Fibroblast of mammary gland (primary cell): Measurements from ENCODE around the gene ACP7.

Source experiments
- DNase-seq: peaks from one replicate; pipeline ENCODE4 v3.0.0-alpha.2; 2010; ENCODE audit warnings: low read depth
- H3K4me3 ChIP-seq: 2 replicates; pipeline ENCODE4 v1.5.1; 2011; ENCODE audit warnings: low read depth, mild to moderate bottlenecking, low read length, moderate library complexity; ENCODE audit not compliant: control insufficient read depth
- CTCF ChIP-seq: conservative IDR thresholded peaks from 2 replicates; pipeline ENCODE4 v1.5.1; 2011; ENCODE audit warnings: low read depth, low read length, inconsistent platforms; ENCODE audit not compliant: control insufficient read depth, insufficient read depth

ACP7 gene

DNA sequence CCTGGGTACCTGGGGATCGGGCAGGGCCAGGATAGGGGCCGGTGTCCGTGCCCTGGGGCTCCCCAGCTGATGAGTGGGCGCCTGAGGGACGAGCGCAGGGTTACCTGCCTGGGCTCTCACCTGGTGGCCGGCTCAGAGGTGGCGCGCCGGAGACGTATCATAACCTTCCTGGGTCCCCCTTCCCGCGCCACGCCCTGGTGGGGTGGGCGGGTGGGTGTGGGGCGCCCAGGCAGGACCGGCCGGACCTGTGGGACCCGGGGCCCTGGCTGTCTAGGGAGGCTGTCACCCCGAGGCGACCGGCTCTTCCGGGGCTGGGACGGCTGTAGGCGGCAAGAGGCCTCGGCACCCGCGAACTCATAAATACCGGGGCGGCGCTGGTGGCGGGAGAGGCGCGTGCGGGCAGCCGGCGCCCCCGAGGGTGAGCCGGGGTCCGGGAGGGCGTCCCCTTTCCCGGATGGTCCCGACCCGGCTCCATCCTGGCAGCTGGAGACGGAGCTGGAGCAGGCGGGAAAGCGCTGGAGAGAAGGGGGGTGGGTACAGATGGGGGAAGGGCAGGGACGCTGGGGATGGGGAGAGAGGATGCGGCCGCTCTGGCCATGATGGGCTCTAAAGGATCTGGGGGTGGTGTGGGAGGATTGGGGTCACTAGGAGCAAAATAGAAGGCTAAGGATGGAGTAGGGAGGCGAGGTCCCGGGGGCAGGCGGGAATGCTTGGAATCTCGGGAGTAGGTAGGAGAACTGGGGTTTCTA lies at the start of gene ACP7:
TSS of gene ACP7 (plus strand) at position 386 of the 749 bp plus-strand sequence. CDS start 902 bp downstream, outside the sequence.
- no peak for DNase-seq
- TF ChIP-seq CTCF, result no peak

DNA sequence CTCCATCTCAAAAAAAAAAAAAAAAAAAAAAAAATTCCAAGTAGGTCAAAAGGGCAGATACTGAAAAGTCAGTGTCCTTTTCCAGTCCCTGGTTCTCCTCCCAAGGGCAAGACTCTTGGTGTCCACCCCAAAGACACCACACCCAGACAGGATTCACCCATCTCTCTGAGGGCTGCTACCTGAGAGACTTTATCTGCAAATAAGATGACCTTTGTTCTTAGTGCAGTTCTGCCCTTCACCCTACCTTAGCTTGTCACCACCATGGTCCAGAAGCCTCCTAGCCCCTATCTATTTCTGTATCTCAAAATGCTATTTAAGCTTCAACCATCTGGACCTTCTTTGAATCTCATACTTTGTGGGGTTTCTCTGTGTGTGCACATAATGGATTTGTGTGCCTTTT lies 47.6 kb upstream of the ACP7 start:
- no peak overlapping the region for H3K4me3 ChIP-seq
- no peak for TF ChIP-seq CTCF

More for the DNA sequence above, at the start of gene ACP7:
- no peak within 1 kb of the TSS for H3K4me3 ChIP-seq

DNA sequence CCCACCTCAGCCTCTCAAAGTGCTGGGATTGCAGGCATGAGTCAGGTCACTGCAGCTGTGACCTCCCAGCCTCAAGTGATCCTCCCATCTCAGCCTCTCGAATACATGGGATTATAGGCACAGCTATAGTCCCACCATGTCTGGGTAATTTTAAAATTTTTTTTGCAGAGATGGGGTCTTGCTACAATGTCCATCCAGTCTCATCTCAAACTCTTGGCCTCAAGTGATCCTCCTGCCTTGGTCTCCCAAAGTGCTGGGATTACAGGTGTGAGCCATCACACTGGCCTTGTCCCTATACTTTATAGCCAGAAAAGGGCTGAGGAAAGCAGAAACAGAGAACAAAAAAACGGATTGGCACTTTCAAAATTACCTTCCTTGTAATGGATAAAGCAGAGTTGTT lies 47.0 kb upstream of the ACP7 start:
- no peak overlapping the region for H3K4me3 ChIP-seq
- no peak for TF ChIP-seq CTCF
- no peak for DNase-seq

More for the DNA sequence above, 47.6 kb upstream of the ACP7 start:
- DNase-seq, result no peak

GRCh38 chr19:39038098-39038497 lies 46.1 kb upstream of the ACP7 start:
- H3K4me3 ChIP-seq, result no peak overlapping the region
- peak; percentile 47 for DNase-seq
- peak; percentile 22 for TF ChIP-seq CTCF

DNA sequence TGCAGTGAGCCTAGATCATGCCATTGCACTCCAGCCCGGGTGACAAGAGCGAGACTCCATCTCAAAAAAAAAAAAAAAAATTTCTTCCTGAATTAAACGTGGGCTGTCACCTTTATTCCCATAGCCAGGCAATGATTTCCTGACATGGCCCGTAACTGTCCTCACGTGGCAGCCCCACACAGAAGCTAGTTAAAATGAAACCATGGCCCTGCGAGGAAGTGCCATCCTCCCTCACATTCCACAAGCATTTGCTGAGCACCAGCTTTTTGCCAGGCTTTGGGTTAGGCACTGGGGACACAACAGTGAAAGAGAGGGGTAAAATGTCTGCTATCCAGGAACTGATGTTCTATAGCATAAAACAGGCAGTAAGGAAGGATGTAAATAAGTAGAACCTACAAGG lies 38.7 kb upstream of the ACP7 start:
- no peak for DNase-seq
- no peak for TF ChIP-seq CTCF
- H3K4me3 ChIP-seq, result no peak overlapping the region

DNA sequence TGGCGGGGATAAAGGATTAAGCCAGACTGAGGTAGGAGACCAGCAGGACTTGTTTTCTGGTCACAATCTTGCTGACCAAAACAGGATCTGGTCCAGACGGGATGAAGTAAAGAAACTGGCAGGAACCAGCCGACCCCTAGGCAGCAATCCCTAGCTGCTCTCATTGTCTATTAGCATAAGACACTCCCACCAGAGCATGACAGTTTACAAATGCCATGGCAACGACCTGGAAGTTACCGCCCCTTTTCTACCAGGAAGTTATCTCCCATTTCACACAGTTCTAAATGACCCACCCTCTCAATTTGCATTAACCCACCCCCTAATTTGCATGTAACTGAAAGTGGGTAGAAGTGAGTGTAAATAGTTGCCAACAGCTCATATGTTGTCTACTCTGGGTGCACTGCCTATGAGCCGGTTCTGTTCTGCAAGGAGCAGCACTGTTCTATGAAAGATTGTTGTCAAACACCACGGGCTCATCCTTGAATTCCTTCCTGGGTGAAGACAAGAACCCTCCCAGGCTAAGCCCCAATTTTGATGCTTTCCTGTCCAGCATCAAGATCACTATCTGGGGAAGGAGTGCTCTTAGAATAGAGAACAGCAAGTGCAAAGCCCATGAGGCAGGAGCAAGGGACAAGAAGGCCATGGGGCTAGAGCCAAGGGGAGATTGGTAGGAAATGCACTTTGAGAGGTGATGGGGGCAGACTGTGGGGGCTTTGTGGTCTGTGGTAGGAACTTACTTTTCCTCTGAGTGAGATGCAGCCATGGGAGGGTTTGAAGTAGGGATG lies 37.9 kb upstream of the ACP7 start:
- no peak for DNase-seq
- no peak for TF ChIP-seq CTCF
- no peak overlapping the region for H3K4me3 ChIP-seq
